PC-3 (cell line): Measurements from ENCODE around the gene TRIM27.

Source experiments
- CTCF ChIP-seq: fragments of 300-600 bp; sonication (generic); conservative IDR thresholded peaks from 2 replicates; pipeline ENCODE4 v1.5.1; 2017; ENCODE audit warnings: antibody characterized with exemption, low read depth, mild to moderate bottlenecking, low read length
- EZH2 ChIP-seq: fragments of 300-600 bp; sonication (generic); IDR thresholded peaks from one replicate; pipeline ENCODE4 v1.6.1; 2017; ENCODE audit warnings: antibody characterized with exemption, mild to moderate bottlenecking, low read length; ENCODE audit not compliant: unreplicated experiment

- no peak for TF ChIP-seq CTCF
- no peak for TF ChIP-seq EZH2
These were observed at the start of gene TRIM27 for GRCh38 chr6:28923318-28924102.
